ENCODE measurements around the gene SLC26A2. TPM values are rescaled to one million over a fixed set of nuclear protein-coding genes. Genes with fewer than 3 reads are reported as not detected.
A peak's percentile ranks its signal among the peaks of the same experiment; 100 is the strongest.

SLC26A2 gene
- total RNA-seq, 2 experiments from 2014 or later = 2.1 to 2.8 TPM

DNA sequence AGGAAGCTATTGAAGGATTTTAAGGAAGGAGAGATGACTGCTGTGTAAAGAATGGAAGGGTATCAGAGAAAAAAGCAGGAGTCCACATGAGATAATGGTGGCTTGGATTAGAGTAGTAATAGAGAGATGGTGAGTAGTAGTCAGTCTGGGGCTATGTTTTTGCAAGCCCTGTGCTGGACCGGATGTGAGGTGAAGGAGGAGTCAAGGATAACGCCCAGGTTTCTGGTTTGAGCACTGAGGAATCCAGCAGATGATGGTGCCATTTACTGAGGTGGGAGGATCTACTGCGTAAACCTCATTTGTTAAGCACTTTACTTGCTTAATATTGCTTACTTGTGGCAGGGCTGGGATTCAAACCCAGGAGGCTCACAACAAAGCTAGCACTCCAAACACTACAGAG lies 38.8 kb downstream of the SLC26A2 start:
- no peaks in the 10 kb centered on the region for H3K9me2 ChIP-seq (ENCODE audit: insufficient read depth, low read length)
- peak overlapping the region; percentile 77; the same call in 1 of the 2 replicates for H2AFZ ChIP-seq (ENCODE audit: low read length)
- H3K27ac ChIP-seq (ENCODE audit: low read depth, low read length, poor library complexity, severe bottlenecking) = no peak overlapping the region
- intact Hi-C loops (cut with micrococcal nuclease; ENCODE audit: unreplicated experiment) = no loop called here
- peaks cover 20% of the 10 kb centered on the region for H3K36me3 ChIP-seq (ENCODE audit: insufficient read depth, low read length)
- peaks cover 10% of the 10 kb centered on the region; the same call in 1 of the 2 replicates for H4K20me1 ChIP-seq (ENCODE audit: insufficient read depth, low read length)
- TF ChIP-seq EZH2phosphoT487 (IDR thresholded peaks at IDR 0.05; ENCODE audit: borderline replicate concordance, low read depth, low read length) = no peak
- TF ChIP-seq, protein P1, sequence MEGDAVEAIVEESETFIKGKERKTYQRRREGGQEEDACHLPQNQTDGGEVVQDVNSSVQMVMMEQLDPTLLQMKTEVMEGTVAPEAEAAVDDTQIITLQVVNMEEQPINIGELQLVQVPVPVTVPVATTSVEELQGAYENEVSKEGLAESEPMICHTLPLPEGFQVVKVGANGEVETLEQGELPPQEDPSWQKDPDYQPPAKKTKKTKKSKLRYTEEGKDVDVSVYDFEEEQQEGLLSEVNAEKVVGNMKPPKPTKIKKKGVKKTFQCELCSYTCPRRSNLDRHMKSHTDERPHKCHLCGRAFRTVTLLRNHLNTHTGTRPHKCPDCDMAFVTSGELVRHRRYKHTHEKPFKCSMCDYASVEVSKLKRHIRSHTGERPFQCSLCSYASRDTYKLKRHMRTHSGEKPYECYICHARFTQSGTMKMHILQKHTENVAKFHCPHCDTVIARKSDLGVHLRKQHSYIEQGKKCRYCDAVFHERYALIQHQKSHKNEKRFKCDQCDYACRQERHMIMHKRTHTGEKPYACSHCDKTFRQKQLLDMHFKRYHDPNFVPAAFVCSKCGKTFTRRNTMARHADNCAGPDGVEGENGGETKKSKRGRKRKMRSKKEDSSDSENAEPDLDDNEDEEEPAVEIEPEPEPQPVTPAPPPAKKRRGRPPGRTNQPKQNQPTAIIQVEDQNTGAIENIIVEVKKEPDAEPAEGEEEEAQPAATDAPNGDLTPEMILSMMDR (conservative IDR thresholded peaks at IDR 0.05; ENCODE audit: low read length) = no peak
- peaks cover 27% of the 10 kb centered on the region for H3K4me1 ChIP-seq (ENCODE audit: insufficient read depth, low read length, poor library complexity, severe bottlenecking)
- ChIA-PET POLR2A (interaction anchor here (0.5 to 1.6 kb wide), 6 partner anchors 10 to 653 kb away, joined by 3 to 4 read pairs (median 3); no protein-coding TSS in a partner anchor), CTCF (ENCODE audit: unreplicated experiment) (no interaction called here)
- peak overlapping the region; percentile 83 for H3K4me3 ChIP-seq (ENCODE audit: low read depth, low read length, poor library complexity, severe bottlenecking)
- no peaks in the 10 kb centered on the region for H3K9me3 ChIP-seq (ENCODE audit: low read length)
- H3K79me2 ChIP-seq (ENCODE audit: insufficient read depth, low read depth, low read length) = peaks cover 36% of the 10 kb centered on the region
- peak overlapping the region; percentile 79 for H3K4me2 ChIP-seq (ENCODE audit: low read length)
- no TSS peak for BruUV-seq (replicated peaks)
- no peak for DNase-seq (ENCODE audit: low spot score)

DNA sequence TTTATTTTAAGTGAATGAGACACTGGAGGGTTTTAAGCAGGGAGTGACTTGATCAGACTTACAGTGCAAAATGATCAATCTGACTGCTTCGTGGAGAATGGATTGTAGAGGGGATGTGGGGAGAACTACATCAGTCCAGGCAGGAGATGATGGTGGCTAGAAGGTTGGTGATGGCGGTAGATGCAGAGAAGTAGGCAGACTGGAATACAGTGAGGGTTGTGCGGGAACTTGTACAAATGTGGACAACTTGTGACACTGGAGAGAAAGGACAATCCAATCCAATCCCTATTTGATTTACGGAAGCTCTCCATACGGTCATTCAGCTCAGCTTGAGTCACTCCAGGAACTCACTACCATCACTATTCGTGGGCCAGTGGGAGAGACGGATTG lies 39.3 kb downstream of the SLC26A2 start:
- DNase-seq (ENCODE audit: low spot score) = no peak
- no peaks in the 10 kb centered on the region for H3K9me3 ChIP-seq (ENCODE audit: low read length)
- H3K27ac ChIP-seq (ENCODE audit: low read depth, low read length, poor library complexity, severe bottlenecking) = peak overlapping the region; percentile 66
- H3K4me1 ChIP-seq (ENCODE audit: insufficient read depth, low read length, poor library complexity, severe bottlenecking) = peaks cover 27% of the 10 kb centered on the region
- H4K20me1 ChIP-seq (ENCODE audit: insufficient read depth, low read length) = peaks cover 10% of the 10 kb centered on the region; the same call in 1 of the 2 replicates
- peak overlapping the region; percentile 83 for H3K4me3 ChIP-seq (ENCODE audit: low read depth, low read length, poor library complexity, severe bottlenecking)
- H3K79me2 ChIP-seq (ENCODE audit: insufficient read depth, low read depth, low read length) = peaks cover 41% of the 10 kb centered on the region
- no peak for TF ChIP-seq EZH2phosphoT487 (IDR thresholded peaks at IDR 0.05; ENCODE audit: borderline replicate concordance, low read depth, low read length)
- TF ChIP-seq, protein P1 (conservative IDR thresholded peaks at IDR 0.05; ENCODE audit: low read length) = no peak
- peak overlapping the region; percentile 77 for H2AFZ ChIP-seq (ENCODE audit: low read length)
- H3K36me3 ChIP-seq (ENCODE audit: insufficient read depth, low read length) = peaks cover 25% of the 10 kb centered on the region
- H3K9me2 ChIP-seq (ENCODE audit: insufficient read depth, low read length) = no peaks in the 10 kb centered on the region
- ChIA-PET CTCF (ENCODE audit: unreplicated experiment) (no interaction called here), POLR2A (interaction anchor here (0.5 to 1.6 kb wide), 6 partner anchors 10 to 654 kb away, joined by 3 to 4 read pairs (median 3); no protein-coding TSS in a partner anchor)
- H3K4me2 ChIP-seq (ENCODE audit: low read length) = peak overlapping the region; percentile 79
- intact Hi-C loops (cut with micrococcal nuclease; ENCODE audit: unreplicated experiment) = loop anchor here (2.0 to 5.0 kb wide), 4 partner anchors 39 to 655 kb away; partner anchors contain the start of genes CSNK1A1, GRPEL2, PPARGC1B and SLC26A2
- BruUV-seq (replicated peaks) = TSS peak; percentile 82
